Stimulated activated CD4-positive, alpha-beta T cell treated with anti-CD3 and anti-CD28 coated beads, Interleukin-4, amount 100 ng/mL, for 1 hour (primary cell): Measurements from ENCODE around the gene NUDT4.
"Not testable (repeated sequence)": the region's sequence is repeated elsewhere in the genome, so short reads cannot be mapped to it uniquely, and the experiment has no call there.

Experiments
- DNase-seq: peaks from one replicate; pipeline ENCODE4 v3.0.0-alpha.2; 2020

Gene NUDT4

DNA sequence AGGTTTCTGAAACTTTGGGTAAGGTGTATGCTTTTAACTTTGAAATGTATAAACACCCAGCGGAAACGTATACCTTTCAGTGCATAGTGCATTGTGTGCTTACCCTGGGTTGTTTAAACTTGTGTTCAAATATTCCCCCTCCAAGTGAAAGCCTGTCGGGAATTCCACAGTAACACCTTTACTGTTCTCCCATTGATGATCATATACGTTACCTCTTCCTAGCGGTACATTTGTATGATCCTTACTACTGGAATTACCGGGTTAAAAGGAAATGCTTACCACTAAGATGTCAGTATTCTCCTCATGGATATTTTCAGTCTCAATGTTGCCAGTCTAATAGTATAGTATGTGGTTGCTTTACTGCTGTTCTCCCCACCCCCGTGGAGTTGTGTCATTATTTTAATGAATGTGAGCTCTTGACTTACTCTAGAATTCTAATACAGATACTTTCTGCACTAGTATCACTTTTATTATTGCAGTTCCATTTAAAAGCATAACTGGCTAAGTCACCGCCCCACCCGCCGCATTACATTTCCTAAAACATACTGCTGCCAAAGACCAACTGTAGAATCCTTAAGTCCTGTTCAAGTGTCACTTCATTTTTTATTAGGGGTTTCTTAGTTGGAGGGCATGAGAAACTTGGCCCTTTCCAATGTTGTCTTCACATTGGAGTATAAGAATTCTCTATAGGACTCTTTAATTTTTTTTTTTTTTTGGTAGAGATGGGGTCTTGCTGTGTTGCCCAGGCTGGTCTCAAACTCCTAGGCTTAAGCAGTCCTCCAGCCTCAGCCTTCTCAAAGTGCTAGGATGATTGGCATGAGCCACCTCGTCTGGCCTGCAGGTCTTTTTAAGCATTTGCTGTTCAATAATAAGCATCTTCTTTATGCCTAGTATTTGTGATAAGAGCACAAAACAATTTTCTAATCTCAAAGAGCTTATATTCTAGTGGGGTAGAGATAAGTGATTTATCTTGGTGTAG is 24.9 kb downstream of the NUDT4 start:
- DNase-seq: peak; percentile 22

DNA sequence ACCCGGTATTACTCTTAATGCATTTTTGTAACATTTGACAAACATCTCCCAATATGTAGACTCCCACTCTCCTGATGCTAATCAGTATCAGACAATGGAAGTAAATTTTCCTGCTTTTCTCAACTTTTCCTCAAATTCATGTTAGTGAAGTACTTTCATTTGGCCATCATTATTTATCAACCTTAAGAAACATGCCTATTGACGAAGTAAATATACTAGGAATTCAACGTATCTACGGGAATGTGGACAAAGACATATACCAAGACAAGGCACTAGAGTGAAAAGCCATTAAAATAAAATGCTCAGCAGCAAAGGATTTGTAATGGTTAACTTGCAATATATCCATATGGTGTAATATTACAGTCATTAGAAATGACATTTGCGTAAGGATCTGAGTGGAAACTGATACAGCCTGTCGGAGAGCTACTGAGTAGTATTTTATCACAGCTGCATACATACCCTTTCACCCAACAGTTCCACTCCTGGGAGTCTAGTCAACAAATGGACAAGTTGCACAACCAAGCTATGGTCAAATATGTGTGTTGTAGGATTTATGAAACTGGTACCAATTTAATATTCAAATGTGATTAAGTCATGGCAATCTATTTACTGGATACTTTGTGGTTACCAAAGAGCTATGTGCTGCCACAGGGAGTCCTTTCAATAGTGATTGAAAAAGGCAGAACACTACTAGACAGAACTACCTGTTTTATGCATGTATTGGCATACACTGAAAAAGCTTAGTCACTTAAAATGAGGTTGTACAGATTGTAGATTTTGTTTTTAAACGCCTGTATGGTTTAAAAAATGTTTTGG is 26.5 kb downstream of the NUDT4 start:
- DNase-seq: no peak

DNA sequence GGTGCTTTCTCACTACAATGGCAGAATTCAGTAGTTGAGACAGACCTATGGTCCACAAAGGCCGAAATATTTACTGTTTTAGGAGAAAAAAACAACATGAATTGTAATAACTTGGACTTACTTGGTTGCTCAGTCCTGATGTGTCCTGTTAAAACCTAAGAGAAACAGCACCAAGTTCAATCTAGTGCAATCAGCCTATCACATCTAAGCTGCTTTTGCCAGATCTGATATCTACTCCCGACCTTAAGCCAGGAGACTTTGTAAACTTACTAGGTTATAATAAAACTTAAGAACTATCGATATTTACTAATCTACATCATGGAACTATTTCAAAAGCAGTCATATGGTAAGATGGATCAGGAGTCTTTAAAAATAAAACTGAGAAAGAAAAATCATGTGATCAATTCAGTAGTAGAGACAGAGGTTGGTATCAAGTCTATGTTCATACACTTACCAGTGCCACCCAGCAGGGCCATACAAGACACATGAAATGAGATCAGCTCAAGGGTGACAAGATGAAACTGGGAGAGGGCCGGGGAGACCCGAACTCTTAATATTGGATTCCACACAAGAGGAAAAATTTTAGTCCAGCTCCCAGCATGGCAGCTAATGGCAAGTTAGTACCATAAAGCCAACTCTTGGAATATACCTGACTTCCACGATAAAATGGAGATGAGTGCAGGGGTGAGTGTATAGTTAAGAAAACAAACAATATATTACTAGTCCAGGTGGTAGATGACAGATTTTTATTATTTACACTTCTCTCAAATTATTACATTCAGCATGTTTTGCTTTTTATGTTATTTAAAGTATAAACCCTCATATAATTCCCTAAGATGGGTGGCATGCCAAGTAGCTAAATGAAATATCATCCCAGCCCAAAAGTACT is 27.5 kb downstream of the NUDT4 start:
- DNase-seq: no peak

DNA sequence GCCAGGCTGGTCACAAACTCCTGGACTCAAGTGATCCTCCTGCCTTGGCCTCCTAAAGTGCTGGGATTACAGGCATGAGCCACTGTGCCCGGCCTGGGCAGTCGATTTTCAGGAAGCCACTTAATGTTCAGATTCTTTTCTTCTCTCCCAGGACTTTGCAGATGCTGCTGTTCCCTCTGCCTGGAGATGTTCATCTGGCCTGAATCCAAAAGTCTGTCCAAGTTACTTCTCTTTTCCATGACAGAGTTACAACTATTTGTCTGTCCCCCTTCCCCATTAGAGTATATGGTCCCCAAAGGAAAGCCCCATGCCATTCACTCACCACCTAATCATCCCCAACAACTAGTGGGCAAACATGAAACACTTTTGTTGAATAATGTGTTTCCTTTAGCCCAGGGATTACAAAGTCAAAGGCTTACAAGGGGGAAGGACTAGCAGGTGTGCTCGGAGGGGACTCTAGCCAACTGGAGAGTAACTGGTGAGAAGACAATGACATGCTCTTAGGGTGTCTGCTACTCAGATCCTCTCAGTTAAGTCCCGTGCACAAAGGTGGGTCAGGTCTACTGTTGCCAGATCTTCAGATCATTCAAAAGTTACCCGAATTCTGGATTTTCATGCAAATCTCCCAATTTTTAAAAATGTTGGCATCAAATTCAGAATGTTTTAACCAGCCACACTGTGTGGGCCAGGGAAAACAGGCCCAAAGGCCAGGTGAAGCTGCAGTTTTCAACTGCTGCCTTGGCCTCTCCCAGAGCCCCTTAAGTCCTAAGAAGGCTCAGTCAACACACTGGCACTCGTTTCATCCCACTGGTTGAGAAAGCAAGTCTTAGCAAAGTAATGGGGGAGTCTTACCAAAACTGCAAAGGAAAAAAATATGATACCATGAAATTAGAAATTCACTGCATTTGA is 29.6 kb downstream of the NUDT4 start:
- no peak for DNase-seq

DNA sequence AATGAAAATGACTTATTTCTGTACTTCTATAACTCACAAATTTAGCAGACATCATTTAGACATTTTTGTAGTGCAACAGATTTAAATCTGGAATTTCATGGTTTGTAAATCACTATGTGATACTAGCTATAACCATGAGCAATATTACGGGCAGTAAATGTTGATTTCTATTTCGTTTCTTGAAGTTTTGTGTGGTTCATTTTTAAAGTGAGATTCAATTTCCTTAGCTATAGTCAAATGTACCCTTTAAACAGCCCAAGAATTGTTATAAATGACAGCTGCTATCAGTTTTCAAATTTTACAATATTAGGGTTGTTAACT is 30.2 kb downstream of the NUDT4 start:
- DNase-seq: no peak

DNA sequence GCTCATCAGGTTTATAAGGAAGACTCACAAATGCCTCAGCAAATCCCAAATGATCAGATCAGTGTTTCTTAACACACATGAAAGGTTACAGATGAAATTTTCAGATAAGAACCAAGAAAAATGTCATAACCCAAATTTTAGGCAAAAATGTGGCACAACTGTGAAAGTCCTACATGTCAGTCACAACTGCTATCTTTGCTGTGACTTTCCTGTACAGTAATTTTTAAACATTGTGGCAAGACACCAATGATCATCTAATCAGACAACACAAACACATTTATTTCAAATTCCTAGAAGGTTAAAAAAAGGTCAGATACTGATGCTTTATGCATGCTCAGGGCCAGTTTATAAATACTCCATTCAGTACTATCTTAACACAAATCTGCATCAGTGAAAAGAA is 31.1 kb downstream of the NUDT4 start:
- DNase-seq: no peak

DNA sequence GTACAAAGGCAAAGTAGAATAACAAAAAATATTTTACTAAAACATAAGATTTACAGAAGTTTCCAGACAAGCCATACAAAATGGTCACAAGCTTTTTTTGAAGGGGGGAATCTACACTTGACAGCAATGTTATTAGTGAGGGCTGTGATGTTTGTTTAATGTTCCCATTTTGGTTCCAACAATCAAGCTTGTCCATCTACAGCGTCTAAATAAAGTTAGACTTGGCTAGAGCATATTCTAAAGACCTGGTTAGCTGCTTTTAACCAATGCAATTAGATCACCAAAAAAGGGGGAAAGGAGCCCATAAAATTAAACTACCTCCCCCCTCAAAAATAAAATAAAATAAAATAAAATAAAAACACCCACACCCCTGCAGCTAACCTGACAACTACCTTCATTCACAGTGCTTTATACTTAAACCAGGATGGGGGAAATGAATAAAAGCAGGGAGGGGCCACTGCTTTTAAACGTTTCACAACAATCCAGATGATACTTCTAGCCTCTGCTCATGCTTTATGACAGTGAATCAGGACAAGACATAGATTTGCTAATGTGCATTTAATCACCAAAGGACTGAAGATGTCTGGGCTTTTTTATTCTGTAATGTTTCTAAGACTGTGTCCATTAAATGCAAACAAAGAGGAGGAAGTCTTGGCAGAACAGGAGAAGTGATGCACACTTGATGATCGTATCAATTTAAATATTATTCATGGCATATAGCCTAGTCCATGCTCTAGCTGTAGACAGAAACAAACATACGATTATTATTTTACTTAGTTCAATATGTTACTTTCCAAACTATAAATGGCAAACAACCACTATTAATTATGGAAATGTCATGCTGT is 31.8 kb downstream of the NUDT4 start:
- DNase-seq: not testable (repeated sequence)

DNA sequence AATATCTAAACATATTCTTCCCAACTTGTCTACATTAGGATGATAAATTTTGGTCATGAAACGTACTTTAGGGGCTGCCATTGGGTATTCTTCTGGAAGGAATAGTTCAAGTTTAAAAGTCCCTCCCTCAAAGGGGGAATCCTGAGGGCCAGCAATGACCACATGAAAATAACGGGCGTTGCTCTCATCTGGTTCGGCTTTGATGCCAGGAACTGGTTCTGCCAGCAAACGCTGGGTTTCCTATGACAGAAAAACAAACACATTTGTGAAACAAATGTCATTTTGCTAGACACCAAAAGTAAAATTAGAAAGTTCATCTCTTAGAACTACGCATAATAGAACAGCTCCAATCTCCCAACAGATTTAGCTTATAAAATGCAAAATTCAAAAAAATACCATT is 33.3 kb downstream of the NUDT4 start:
- not testable (repeated sequence) for DNase-seq

- DNase-seq: not testable (repeated sequence)
Observed at GRCh38 chr12:93412396-93412795, 34.7 kb downstream of the NUDT4 start.

DNA sequence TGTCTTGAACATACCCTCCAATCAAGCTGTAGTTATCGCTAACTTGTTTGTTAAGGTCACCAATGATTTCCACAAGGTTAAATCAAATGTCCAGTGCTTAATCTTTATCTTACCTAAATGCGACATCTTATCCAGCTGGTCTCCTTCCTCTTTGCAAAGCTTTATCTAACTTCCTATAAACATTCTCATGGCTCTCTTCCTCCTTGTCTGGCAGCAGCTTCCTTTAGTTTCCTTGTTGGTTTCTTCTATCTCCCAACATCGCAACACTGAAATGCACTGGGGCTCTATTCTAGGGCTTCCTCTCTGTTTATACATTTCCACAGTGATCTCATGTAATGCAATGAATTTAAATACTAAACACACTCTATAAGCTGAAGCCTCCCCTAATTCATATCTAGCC is 35.3 kb downstream of the NUDT4 start:
- DNase-seq: no peak

GRCh38 chr12:93415723-93416464 is 38.2 kb downstream of the NUDT4 start:
- no peak for DNase-seq

DNA sequence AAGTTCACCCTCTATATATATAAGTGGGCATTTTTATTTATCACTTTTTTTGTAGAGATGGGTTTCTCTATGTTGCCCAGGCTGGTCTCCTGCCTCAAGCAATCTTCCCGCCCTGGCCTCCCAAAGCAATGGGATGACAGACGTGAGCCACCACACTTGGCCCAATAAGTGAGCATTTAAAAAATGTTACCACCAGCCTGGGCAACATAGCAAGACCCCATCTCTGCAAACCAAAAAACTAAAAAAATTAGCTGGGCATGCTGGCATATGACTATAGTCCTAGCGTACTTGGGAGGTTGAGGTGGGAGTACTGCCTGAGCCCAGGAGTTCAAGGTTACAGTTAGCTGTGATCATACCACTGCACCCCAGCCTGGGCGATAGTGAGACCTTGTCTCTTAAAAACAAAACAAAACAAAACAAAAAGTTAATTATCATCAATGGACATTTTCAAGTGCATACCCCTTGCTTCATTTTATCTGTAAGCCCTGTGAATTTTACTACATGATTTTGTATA is 40.3 kb downstream of the NUDT4 start:
- no peak for DNase-seq

GRCh38 chr12:93419388-93420034 is 41.8 kb downstream of the NUDT4 start:
- no peak for DNase-seq

- no peak for DNase-seq
Observed at GRCh38 chr12:93422050-93422449, 44.3 kb downstream of the NUDT4 start.

DNA sequence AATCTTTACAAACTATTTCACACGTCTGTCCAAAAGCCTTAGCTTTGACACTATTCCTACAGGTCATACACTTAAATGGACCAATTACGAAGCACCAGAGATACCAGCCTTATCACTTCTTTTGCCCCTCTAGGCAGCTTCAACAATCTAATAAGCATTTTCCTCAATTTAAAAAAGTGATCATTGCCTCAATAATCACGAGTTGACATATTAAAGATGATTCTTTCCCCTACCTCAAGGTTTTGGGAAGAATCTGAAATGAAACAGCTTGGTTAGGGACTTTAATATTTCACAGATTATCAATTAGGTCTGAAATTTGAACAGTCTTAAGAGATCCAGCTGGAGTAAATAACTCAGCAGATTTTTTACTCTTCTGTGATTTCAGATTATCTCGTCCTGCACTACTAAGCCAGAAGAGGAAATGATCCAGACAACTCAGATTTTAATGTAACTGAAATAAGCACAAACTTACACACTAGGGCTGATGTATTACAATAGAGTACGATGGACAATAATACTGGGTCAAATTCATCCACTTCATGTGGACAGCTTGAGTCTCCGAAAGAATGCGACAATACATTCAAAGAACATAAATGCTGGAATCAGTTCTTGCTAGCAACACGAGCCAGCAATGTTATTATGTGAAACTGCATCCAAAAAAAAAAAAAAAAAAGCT is 48.1 kb downstream of the NUDT4 start:
- no peak for DNase-seq

- DNase-seq: no peak
Observed at GRCh38 chr12:93426412-93426805, 48.7 kb downstream of the NUDT4 start.

GRCh38 chr12:93427779-93428564 is 50.2 kb downstream of the NUDT4 start:
- no peak for DNase-seq

DNA sequence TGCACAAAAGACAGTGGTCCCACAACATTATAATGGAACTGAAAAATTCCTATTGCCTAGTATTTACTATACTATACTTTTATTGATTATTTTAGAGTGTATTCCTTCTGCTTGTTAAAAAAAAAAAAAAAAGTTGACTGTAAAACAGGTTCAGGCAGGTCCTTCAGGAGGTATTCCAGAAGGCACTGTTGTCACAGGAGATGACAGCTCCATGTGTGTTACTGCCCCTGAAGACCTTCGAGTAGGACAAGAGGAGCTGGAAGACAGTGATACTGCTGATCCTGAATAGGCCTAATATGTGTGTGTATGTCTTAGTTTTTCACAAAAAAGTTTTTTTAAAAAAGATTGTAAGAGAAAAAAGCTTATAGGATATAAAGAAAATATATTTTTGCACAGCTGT is 51.7 kb downstream of the NUDT4 start:
- no peak for DNase-seq
